Non-pigmented ciliary epithelial cell (primary cell): ENCODE data around the gene VWC2L.
A peak's percentile ranks its signal among the peaks of the same experiment; 100 is the strongest.

ENCODE experiments used
- DNase-seq: peaks from one replicate; pipeline ENCODE4 v3.0.0-alpha.2; 2010; ENCODE audit warnings: low read depth

Gene VWC2L

GRCh38 chr2:214593727-214594126, 182.9 kb downstream of the VWC2L start:
- DNase-seq = peak; percentile 67

- DNase-seq = no peak
These were observed 191.2 kb downstream of the VWC2L start for GRCh38 chr2:214601852-214602633.

GRCh38 chr2:214604861-214605260, 194.0 kb downstream of the VWC2L start:
- peak; percentile 50 for DNase-seq

- no peak for DNase-seq
These were observed 196.2 kb downstream of the VWC2L start for GRCh38 chr2:214607051-214607450.

- no peak for DNase-seq
These were observed 200.2 kb downstream of the VWC2L start for GRCh38 chr2:214611015-214611414.

- no peak for DNase-seq
These were observed 213.4 kb downstream of the VWC2L start for GRCh38 chr2:214624166-214624760.

- DNase-seq = no peak
These were observed 217.2 kb downstream of the VWC2L start for GRCh38 chr2:214628091-214628490.
